H9 (cell line): ENCODE data around the gene IFT52. TPM values are rescaled to one million over a fixed set of nuclear protein-coding genes. Genes with fewer than 3 reads are reported as not detected.

Experiments
- DNase-seq: peaks from one replicate; pipeline ENCODE4 v3.0.0-alpha.2; 2017
- H2AFZ ChIP-seq: one replicate; pipeline ENCODE4 v1.6.1; 2013; ENCODE audit warnings: mild to moderate bottlenecking, low read length, control low read depth, moderate library complexity
- H2AK5ac ChIP-seq: 2 replicates; pipeline ENCODE4 v1.6.1; 2013; ENCODE audit warnings: low read length, control low read depth, mixed read lengths; ENCODE audit not compliant: insufficient read length
- H2BK120ac ChIP-seq: one replicate; pipeline ENCODE4 v1.6.1; 2013; ENCODE audit warnings: low read depth, mild to moderate bottlenecking, low read length, control low read depth, inconsistent platforms; ENCODE audit not compliant: poor library complexity, severe bottlenecking
- H2BK12ac ChIP-seq: 2 replicates; pipeline ENCODE4 v1.6.1; 2013; ENCODE audit warnings: low read length, control low read depth, mixed read lengths, low read depth; ENCODE audit not compliant: insufficient read length
- H2BK15ac ChIP-seq: 2 replicates; pipeline ENCODE4 v1.6.1; 2013; ENCODE audit warnings: low read depth, low read length, control low read depth
- H2BK20ac ChIP-seq: one replicate; pipeline ENCODE4 v1.6.1; 2013; ENCODE audit warnings: low read depth, mild to moderate bottlenecking, low read length, control low read depth, inconsistent platforms; ENCODE audit not compliant: poor library complexity, severe bottlenecking
- H2BK5ac ChIP-seq: 2 replicates; pipeline ENCODE4 v1.6.1; 2013; ENCODE audit warnings: low read length, control low read depth, mixed read lengths; ENCODE audit not compliant: insufficient read length
- H3K14ac ChIP-seq: 2 replicates; pipeline ENCODE4 v1.6.1; 2013; ENCODE audit warnings: low read length, control low read depth; ENCODE audit not compliant: insufficient read depth
- H3K18ac ChIP-seq: 2 replicates; pipeline ENCODE4 v1.6.1; 2013; ENCODE audit warnings: low read depth, mild to moderate bottlenecking, mixed read lengths, low read length, control low read depth; ENCODE audit not compliant: insufficient read length
- H3K23ac ChIP-seq: 2 replicates; pipeline ENCODE4 v1.6.1; 2013; ENCODE audit warnings: low read length, control low read depth, mixed read lengths, low read depth; ENCODE audit not compliant: insufficient read length
- H3K23me2 ChIP-seq: 2 replicates; pipeline ENCODE4 v1.6.1; 2013; ENCODE audit warnings: low read depth, mild to moderate bottlenecking, mixed read lengths, low read length, control low read depth; ENCODE audit not compliant: insufficient read length, poor library complexity, severe bottlenecking
- H3K27ac ChIP-seq: 2 replicates; pipeline ENCODE4 v1.5.1; 2013; ENCODE audit warnings: low read length, control low read depth, mixed read lengths, low read depth; ENCODE audit not compliant: insufficient read length
- H3K27me3 ChIP-seq: 2 replicates; pipeline ENCODE4 v1.6.1; 2013; ENCODE audit warnings: low read length, control low read depth, inconsistent platforms; ENCODE audit not compliant: insufficient read depth
- H3K4ac ChIP-seq: 2 replicates; pipeline ENCODE4 v1.6.1; 2013; ENCODE audit warnings: low read depth, mild to moderate bottlenecking, control low read depth, inconsistent platforms, low read length, moderate library complexity
- H3K4me1 ChIP-seq: 2 replicates; pipeline ENCODE4 v1.6.1; 2013; ENCODE audit warnings: low read length, control low read depth, inconsistent platforms; ENCODE audit not compliant: insufficient read depth
- H3K4me2 ChIP-seq: 2 replicates; pipeline ENCODE4 v1.6.1; 2013; ENCODE audit warnings: low read length, control low read depth, mixed read lengths; ENCODE audit not compliant: insufficient read length, insufficient read depth
- H3K56ac ChIP-seq: 2 replicates; pipeline ENCODE4 v1.6.1; 2013; ENCODE audit warnings: low read depth, mild to moderate bottlenecking, mixed read lengths, low read length, control low read depth; ENCODE audit not compliant: insufficient read length
- H3K79me1 ChIP-seq: 2 replicates; pipeline ENCODE4 v1.6.1; 2013; ENCODE audit warnings: low read depth, mild to moderate bottlenecking, moderate library complexity, low read length, control low read depth, inconsistent platforms; ENCODE audit not compliant: insufficient read depth, poor library complexity, severe bottlenecking
- H3K79me2 ChIP-seq: 2 replicates; pipeline ENCODE4 v1.6.1; 2013; ENCODE audit warnings: low read length, control low read depth, inconsistent platforms; ENCODE audit not compliant: insufficient read depth
- H3K9ac ChIP-seq: 2 replicates; pipeline ENCODE4 v1.6.1; 2013; ENCODE audit warnings: low read length, control low read depth, mixed read lengths; ENCODE audit not compliant: insufficient read length; ENCODE audit errors: extremely low read depth
- H3K9me3 ChIP-seq: one replicate; pipeline ENCODE4 v1.6.1; 2013; ENCODE audit warnings: low read depth, low read length, inconsistent platforms; ENCODE audit not compliant: control insufficient read depth
- H3T11ph ChIP-seq: one replicate; pipeline ENCODE4 v1.6.1; 2013; ENCODE audit warnings: mild to moderate bottlenecking, low read length, control low read depth, inconsistent platforms
- H4K20me1 ChIP-seq: one replicate; pipeline ENCODE4 v1.6.1; 2013; ENCODE audit not compliant: control insufficient read depth, insufficient read length, insufficient read depth
- H4K5ac ChIP-seq: 2 replicates; pipeline ENCODE4 v1.6.1; 2013; ENCODE audit warnings: low read depth, mild to moderate bottlenecking, mixed read lengths, low read length, control low read depth; ENCODE audit not compliant: insufficient read length
- H4K8ac ChIP-seq: replicated peaks from 2 replicates; pipeline ENCODE4 v1.6.1; 2013; ENCODE audit warnings: low read length, control low read depth, mixed read lengths, low read depth; ENCODE audit not compliant: insufficient read length
- H4K91ac ChIP-seq: 2 replicates; pipeline ENCODE4 v1.6.1; 2013; ENCODE audit warnings: low read depth, mild to moderate bottlenecking, moderate library complexity, mixed read lengths, low read length, control low read depth; ENCODE audit not compliant: insufficient read length
- H3K27ac Mint-ChIP-seq, 3 experiments: 2 replicates in 2 of 3; 3 replicates in 1 of 3; pipeline ENCODE4 v1.8.0; 2020 to 2021; ENCODE audit warnings: mixed read lengths in 3 of 3, mild to moderate bottlenecking in 1 of 3, moderate library complexity in 1 of 3
- H3K27me3 Mint-ChIP-seq: 2 replicates; pipeline ENCODE4 v1.8.0; 2021; ENCODE audit warnings: low read depth, mild to moderate bottlenecking, moderate library complexity, mixed read lengths
- H3K36me3 Mint-ChIP-seq, 3 experiments: 2 replicates in 2 of 3; 3 replicates in 1 of 3; pipeline ENCODE4 v1.8.0; 2020 to 2021; ENCODE audit warnings: low read depth in 3 of 3, mixed read lengths in 3 of 3; ENCODE audit not compliant: insufficient read depth in 1 of 3
- H3K4me1 Mint-ChIP-seq, 2 experiments: 2 replicates each; pipeline ENCODE4 v1.8.0; 2020; ENCODE audit warnings: mixed read lengths in 2 of 2
- H3K4me3 Mint-ChIP-seq, 2 experiments: 2 replicates in 1 of 2; 3 replicates in 1 of 2; pipeline ENCODE4 v1.8.0; 2020 to 2021; ENCODE audit warnings: mild to moderate bottlenecking in 2 of 2, mixed read lengths in 2 of 2, moderate library complexity in 1 of 2
- H3K9me3 Mint-ChIP-seq, 2 experiments: 2 replicates in 1 of 2; 3 replicates in 1 of 2; pipeline ENCODE4 v1.8.0; 2020; ENCODE audit warnings: mild to moderate bottlenecking in 2 of 2, mixed read lengths in 2 of 2, moderate library complexity in 1 of 2
- WGBS: extraction: QIAGEN DNeasy Blood & Tissue Kit; methylation state at CpG from one replicate; pipeline ENCODE4 v1.1.7; 2013; ENCODE audit warnings: missing lambda C conversion rate, low lambda C conversion rate, mixed read lengths; ENCODE audit not compliant: insufficient read length; ENCODE audit errors: extremely low coverage; 5-methylcytosine and 5-hydroxymethylcytosine counted together
- total RNA-seq: library from RNA; stranded (reverse); gene quantifications from 2 replicates; pipeline ENCODE4 v1.2.1, GENCODE V29; 2021
- TF ChIP-seq, protein P1 (sequence below): fragments of 200-600 bp; sonication (generic); conservative IDR thresholded peaks from 3 replicates; pipeline ENCODE4 v1.8.0; 2021; ENCODE audit warnings: antibody characterized with exemption, mild to moderate bottlenecking

IFT52 gene
- total RNA-seq, 1 experiment from 2014 or later = 44.5 TPM

DNA sequence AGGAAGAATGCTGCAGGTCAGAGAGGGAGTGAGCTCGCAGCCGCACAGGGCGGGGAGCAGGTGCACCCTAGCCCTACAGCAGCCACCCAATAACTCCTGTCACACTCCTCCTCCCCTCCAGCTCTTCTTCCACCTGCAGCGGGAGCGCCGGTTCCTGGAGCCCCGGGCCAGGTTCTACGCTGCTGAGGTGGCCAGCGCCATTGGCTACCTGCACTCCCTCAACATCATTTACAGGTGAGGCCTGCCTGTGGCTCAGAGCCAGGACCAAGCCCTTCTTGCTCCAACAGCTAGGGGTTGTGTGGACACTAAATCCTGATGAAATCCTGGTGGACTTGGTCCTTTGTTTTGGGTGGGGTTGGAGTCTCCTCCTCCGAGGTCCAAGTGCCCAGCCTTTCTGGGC is 20.2 kb upstream of the IFT52 start:
- no peaks in the 10 kb centered on the region for H3K9me3 ChIP-seq
- no peaks in the 10 kb centered on the region for H4K20me1 ChIP-seq
- no peak overlapping the region for H3K9ac ChIP-seq
- Mint-ChIP-seq H3K36me3 (no peaks in the 10 kb centered on the region), H3K27ac (no peak overlapping the region; a peak in 1 of 7 replicates), H3K27me3 (no peaks in the 10 kb centered on the region), H3K4me1 (peaks cover 3% of the 10 kb centered on the region in 2 experiments; a peak in 3 of 4 replicates), H3K9me3 (no peaks in the 10 kb centered on the region), H3K4me3 (no peak overlapping the region)
- no peak for DNase-seq
- no peak overlapping the region for H2BK120ac ChIP-seq
- no peak overlapping the region for H2BK15ac ChIP-seq
- H3K4ac ChIP-seq = no peak overlapping the region
- H3K18ac ChIP-seq = no peak overlapping the region
- no peak overlapping the region for H3K27ac ChIP-seq
- H3K23ac ChIP-seq = no peak overlapping the region
- H2BK20ac ChIP-seq = no peak overlapping the region
- no peak overlapping the region for H2AK5ac ChIP-seq
- no peak overlapping the region for H2AFZ ChIP-seq
- TF ChIP-seq, protein P1, sequence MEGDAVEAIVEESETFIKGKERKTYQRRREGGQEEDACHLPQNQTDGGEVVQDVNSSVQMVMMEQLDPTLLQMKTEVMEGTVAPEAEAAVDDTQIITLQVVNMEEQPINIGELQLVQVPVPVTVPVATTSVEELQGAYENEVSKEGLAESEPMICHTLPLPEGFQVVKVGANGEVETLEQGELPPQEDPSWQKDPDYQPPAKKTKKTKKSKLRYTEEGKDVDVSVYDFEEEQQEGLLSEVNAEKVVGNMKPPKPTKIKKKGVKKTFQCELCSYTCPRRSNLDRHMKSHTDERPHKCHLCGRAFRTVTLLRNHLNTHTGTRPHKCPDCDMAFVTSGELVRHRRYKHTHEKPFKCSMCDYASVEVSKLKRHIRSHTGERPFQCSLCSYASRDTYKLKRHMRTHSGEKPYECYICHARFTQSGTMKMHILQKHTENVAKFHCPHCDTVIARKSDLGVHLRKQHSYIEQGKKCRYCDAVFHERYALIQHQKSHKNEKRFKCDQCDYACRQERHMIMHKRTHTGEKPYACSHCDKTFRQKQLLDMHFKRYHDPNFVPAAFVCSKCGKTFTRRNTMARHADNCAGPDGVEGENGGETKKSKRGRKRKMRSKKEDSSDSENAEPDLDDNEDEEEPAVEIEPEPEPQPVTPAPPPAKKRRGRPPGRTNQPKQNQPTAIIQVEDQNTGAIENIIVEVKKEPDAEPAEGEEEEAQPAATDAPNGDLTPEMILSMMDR = no peak
- no peak overlapping the region for H4K91ac ChIP-seq
- no peak overlapping the region for H3T11ph ChIP-seq
- no peak overlapping the region for H2BK12ac ChIP-seq
- no peak overlapping the region for H3K56ac ChIP-seq
- H2BK5ac ChIP-seq = no peak overlapping the region
- H4K5ac ChIP-seq = no peak overlapping the region
- H3K14ac ChIP-seq = no peak overlapping the region; the same call in 1 of the 2 replicates
- H3K79me2 ChIP-seq = no peaks in the 10 kb centered on the region
- no peak overlapping the region for H3K4me2 ChIP-seq
- H4K8ac ChIP-seq = no peak overlapping the region
- no peaks in the 10 kb centered on the region for H3K23me2 ChIP-seq
- no peaks in the 10 kb centered on the region for H3K27me3 ChIP-seq
- no peaks in the 10 kb centered on the region for H3K79me1 ChIP-seq
- WGBS = no CpG with 5 or more reads among the region's 10 CpGs
- no peaks in the 10 kb centered on the region for H3K4me1 ChIP-seq
